WTC11 (cell line): ENCODE results near the gene LAMC2. TPM values are rescaled to one million over a fixed set of nuclear protein-coding genes. Genes with fewer than 3 reads are reported as not detected.

Experiments used
- ATAC-seq: fragments of 200-7000 bp; cut with Tn5 transposase; 2 replicates; pipeline ENCODE4 v1.10.0; 2021; ENCODE audit warnings: mild to moderate bottlenecking, moderate library complexity
- CTCF ChIA-PET: fragments of 300-600 bp; sonication (Branson Sonifier 250); formaldehyde crosslinking; loops from one replicate; lab custom pipeline; 2021; ENCODE audit warnings: antibody characterized with exemption; lab: Charles Lee
- POLR2A ChIA-PET: fragments of 350-600 bp; sonication (Branson Sonifier 250); formaldehyde crosslinking; loops from one replicate; lab custom pipeline; 2021; ENCODE audit warnings: antibody characterized with exemption; lab: Charles Lee
- DNase-seq: peaks from one replicate; pipeline ENCODE4 v3.0.0; 2021; ENCODE audit warnings: low spot score
- H3K27ac Mint-ChIP-seq: 2 replicates; pipeline ENCODE4 v1.8.0; 2021; ENCODE audit warnings: mixed read lengths
- H3K27me3 Mint-ChIP-seq: 2 replicates; pipeline ENCODE4 v1.8.0; 2021; ENCODE audit warnings: low read depth, mild to moderate bottlenecking, moderate library complexity, mixed read lengths
- H3K36me3 Mint-ChIP-seq: 2 replicates; pipeline ENCODE4 v1.8.0; 2021; ENCODE audit warnings: mixed read lengths
- H3K4me1 Mint-ChIP-seq: 2 replicates; pipeline ENCODE4 v1.8.0; 2022; ENCODE audit warnings: mixed read lengths
- H3K4me3 Mint-ChIP-seq: 2 replicates; pipeline ENCODE4 v1.8.0; 2021; ENCODE audit warnings: mild to moderate bottlenecking, moderate library complexity, mixed read lengths
- H3K9me3 Mint-ChIP-seq: 2 replicates; pipeline ENCODE4 v1.8.0; 2021; ENCODE audit warnings: mixed read lengths
- AFF4 ChIP-seq: sonication (generic); formaldehyde crosslinking; IDR thresholded peaks from 2 replicates; pipeline ENCODE4 v1.8.1; 2023; ENCODE audit warnings: mild to moderate bottlenecking, missing genetic modification reagents, borderline replicate concordance
- AR ChIP-seq: fragments of 250-450 bp; sonication (Bioruptor Pico); IDR thresholded peaks from 2 replicates; pipeline ENCODE4 v1.9.0; 2021; ENCODE audit warnings: mild to moderate bottlenecking
- ATF1 ChIP-seq: sonication (generic); formaldehyde crosslinking; IDR thresholded peaks from 2 replicates; pipeline ENCODE4 v1.8.1; 2023; ENCODE audit warnings: mild to moderate bottlenecking, moderate library complexity, missing genetic modification reagents
- CREM ChIP-seq: sonication (generic); formaldehyde crosslinking; IDR thresholded peaks from 2 replicates; pipeline ENCODE4 v1.8.1; 2022; ENCODE audit warnings: mild to moderate bottlenecking, missing genetic modification reagents, moderate library complexity
- ESRRA ChIP-seq: sonication (generic); formaldehyde crosslinking; IDR thresholded peaks from 2 replicates; pipeline ENCODE4 v1.8.1; 2022; ENCODE audit warnings: mild to moderate bottlenecking, missing genetic modification reagents, borderline replicate concordance
- FOXP1 ChIP-seq: sonication (generic); formaldehyde crosslinking; IDR thresholded peaks from 2 replicates; pipeline ENCODE4 v1.8.0; 2022; ENCODE audit warnings: missing genetic modification reagents, mild to moderate bottlenecking, moderate library complexity, borderline replicate concordance
- GRHL2 ChIP-seq: fragments of 250-450 bp; sonication (Bioruptor Pico); IDR thresholded peaks from 2 replicates; pipeline ENCODE4 v1.8.0; 2022; ENCODE audit warnings: mild to moderate bottlenecking, moderate library complexity; ENCODE audit not compliant: insufficient replicate concordance, severe bottlenecking
- MAX ChIP-seq: sonication (generic); formaldehyde crosslinking; IDR thresholded peaks from 2 replicates; pipeline ENCODE4 v1.8.0; 2022; ENCODE audit warnings: mild to moderate bottlenecking, missing genetic modification reagents
- MYBL2 ChIP-seq: sonication (generic); formaldehyde crosslinking; IDR thresholded peaks from 2 replicates; pipeline ENCODE4 v1.8.1; 2023; ENCODE audit warnings: mild to moderate bottlenecking, moderate library complexity, missing genetic modification reagents
- NR3C1 ChIP-seq: sonication (generic); formaldehyde crosslinking; conservative IDR thresholded peaks from 2 replicates; pipeline ENCODE4 v1.8.1; 2023; ENCODE audit warnings: low read depth, mild to moderate bottlenecking, missing genetic modification reagents
- TP53 ChIP-seq: sonication (generic); formaldehyde crosslinking; IDR thresholded peaks from 2 replicates; pipeline ENCODE4 v1.8.1; 2023; ENCODE audit warnings: mild to moderate bottlenecking, missing genetic modification reagents
- USF2 ChIP-seq: sonication (generic); formaldehyde crosslinking; IDR thresholded peaks from 2 replicates; pipeline ENCODE4 v1.8.1; 2023; ENCODE audit warnings: mild to moderate bottlenecking, missing genetic modification reagents, moderate library complexity
- ZNF219 ChIP-seq: sonication (generic); formaldehyde crosslinking; IDR thresholded peaks from 2 replicates; pipeline ENCODE4 v1.8.0; 2023; ENCODE audit warnings: missing genetic modification reagents, mild to moderate bottlenecking, borderline replicate concordance
- ZNF281 ChIP-seq: sonication (generic); formaldehyde crosslinking; IDR thresholded peaks from 2 replicates; pipeline ENCODE4 v1.8.0; 2023; ENCODE audit warnings: mild to moderate bottlenecking, missing genetic modification reagents
- total RNA-seq: library from RNA; stranded (reverse); gene quantifications from 3 replicates; pipeline ENCODE4 v1.2.3, GENCODE V29; 2021
- TF ChIP-seq, protein P1 (sequence below): fragments of 200-600 bp; IDR thresholded peaks from 2 replicates; pipeline ENCODE4 v1.8.0; 2022; ENCODE audit warnings: antibody characterized with exemption
- TF ChIP-seq, protein P2 (sequence below): fragments of 250-450 bp; sonication (Bioruptor Pico); IDR thresholded peaks from 2 replicates; pipeline ENCODE4 v1.9.0; 2021; ENCODE audit warnings: mild to moderate bottlenecking
- TF ChIP-seq, protein P3 (sequence below): sonication (generic); formaldehyde crosslinking; IDR thresholded peaks from 2 replicates; pipeline ENCODE4 v1.8.0; 2022; ENCODE audit warnings: mild to moderate bottlenecking, missing genetic modification reagents

Gene LAMC2
- total RNA-seq, 1 experiment from 2014 or later = 7.9 TPM

GRCh38 chr1:183205196-183205781 is 19.2 kb downstream of the LAMC2 start:
- DNase-seq (no peak), ATAC-seq (no peak)
- POLR2A ChIA-PET = no interaction called here
- CTCF ChIA-PET = interaction anchor here (0.9 to 2.5 kb wide), 3 partner anchors 19 to 29 kb away, joined by 4 to 10 read pairs (median 5); partner anchors contain the start of gene LAMC2
- H3K27ac Mint-ChIP-seq = no peak overlapping the region
- no peak for TF ChIP-seq ESRRA (CRISPR knock-in tag)
- no peak for TF ChIP-seq ATF1
- TF ChIP-seq CREM (CRISPR knock-in tag) = no peak
- H3K4me1 Mint-ChIP-seq = peaks cover 5% of the 10 kb centered on the region; the same call in 1 of the 2 replicates
- no peaks in the 10 kb centered on the region for H3K27me3 Mint-ChIP-seq
- H3K4me3 Mint-ChIP-seq = no peak overlapping the region
- no peaks in the 10 kb centered on the region for H3K36me3 Mint-ChIP-seq
- no peaks in the 10 kb centered on the region for H3K9me3 Mint-ChIP-seq

- Mint-ChIP-seq H3K9me3 (no peaks in the 10 kb centered on the region), H3K27me3 (no peaks in the 10 kb centered on the region), H3K4me1 (peaks cover 3% of the 10 kb centered on the region; the same call in 1 of the 2 replicates), H3K36me3 (no peaks in the 10 kb centered on the region), H3K27ac (no peak overlapping the region), H3K4me3 (no peak overlapping the region)
- no peak for ATAC-seq
- ChIA-PET CTCF (interaction anchor here (0.9 to 1.5 kb wide), 2 partner anchors 20 to 28 kb away, joined by 4 to 5 read pairs; partner anchors contain the start of gene LAMC2), POLR2A (no interaction called here)
- no peak for DNase-seq
- TF ChIP-seq NR3C1 (CRISPR knock-in tag) (no peak), USF2 (CRISPR knock-in tag) (no peak), FOXP1 (CRISPR knock-in tag) (no peak), ZNF219 (no peak), TP53 (CRISPR knock-in tag) (no peak), AFF4 (CRISPR knock-in tag) (no peak), GRHL2 (CRISPR knock-in tag) (no peak), MAX (CRISPR knock-in tag) (no peak), MYBL2 (CRISPR knock-in tag) (no peak), AR (CRISPR knock-in tag) (no peak), ZNF281 (CRISPR knock-in tag) (no peak)
- TF ChIP-seq, protein P1, sequence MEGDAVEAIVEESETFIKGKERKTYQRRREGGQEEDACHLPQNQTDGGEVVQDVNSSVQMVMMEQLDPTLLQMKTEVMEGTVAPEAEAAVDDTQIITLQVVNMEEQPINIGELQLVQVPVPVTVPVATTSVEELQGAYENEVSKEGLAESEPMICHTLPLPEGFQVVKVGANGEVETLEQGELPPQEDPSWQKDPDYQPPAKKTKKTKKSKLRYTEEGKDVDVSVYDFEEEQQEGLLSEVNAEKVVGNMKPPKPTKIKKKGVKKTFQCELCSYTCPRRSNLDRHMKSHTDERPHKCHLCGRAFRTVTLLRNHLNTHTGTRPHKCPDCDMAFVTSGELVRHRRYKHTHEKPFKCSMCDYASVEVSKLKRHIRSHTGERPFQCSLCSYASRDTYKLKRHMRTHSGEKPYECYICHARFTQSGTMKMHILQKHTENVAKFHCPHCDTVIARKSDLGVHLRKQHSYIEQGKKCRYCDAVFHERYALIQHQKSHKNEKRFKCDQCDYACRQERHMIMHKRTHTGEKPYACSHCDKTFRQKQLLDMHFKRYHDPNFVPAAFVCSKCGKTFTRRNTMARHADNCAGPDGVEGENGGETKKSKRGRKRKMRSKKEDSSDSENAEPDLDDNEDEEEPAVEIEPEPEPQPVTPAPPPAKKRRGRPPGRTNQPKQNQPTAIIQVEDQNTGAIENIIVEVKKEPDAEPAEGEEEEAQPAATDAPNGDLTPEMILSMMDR = no peak
- TF ChIP-seq, protein P2, sequence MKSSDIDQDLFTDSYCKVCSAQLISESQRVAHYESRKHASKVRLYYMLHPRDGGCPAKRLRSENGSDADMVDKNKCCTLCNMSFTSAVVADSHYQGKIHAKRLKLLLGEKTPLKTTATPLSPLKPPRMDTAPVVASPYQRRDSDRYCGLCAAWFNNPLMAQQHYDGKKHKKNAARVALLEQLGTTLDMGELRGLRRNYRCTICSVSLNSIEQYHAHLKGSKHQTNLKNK = no peak
- TF ChIP-seq, protein P3, sequence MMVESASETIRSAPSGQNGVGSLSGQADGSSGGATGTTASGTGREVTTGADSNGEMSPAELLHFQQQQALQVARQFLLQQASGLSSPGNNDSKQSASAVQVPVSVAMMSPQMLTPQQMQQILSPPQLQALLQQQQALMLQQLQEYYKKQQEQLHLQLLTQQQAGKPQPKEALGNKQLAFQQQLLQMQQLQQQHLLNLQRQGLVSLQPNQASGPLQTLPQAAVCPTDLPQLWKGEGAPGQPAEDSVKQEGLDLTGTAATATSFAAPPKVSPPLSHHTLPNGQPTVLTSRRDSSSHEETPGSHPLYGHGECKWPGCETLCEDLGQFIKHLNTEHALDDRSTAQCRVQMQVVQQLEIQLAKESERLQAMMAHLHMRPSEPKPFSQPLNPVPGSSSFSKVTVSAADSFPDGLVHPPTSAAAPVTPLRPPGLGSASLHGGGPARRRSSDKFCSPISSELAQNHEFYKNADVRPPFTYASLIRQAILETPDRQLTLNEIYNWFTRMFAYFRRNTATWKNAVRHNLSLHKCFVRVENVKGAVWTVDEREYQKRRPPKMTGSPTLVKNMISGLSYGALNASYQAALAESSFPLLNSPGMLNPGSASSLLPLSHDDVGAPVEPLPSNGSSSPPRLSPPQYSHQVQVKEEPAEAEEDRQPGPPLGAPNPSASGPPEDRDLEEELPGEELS (CRISPR knock-in tag) = no peak
These were observed 20.6 kb downstream of the LAMC2 start for GRCh38 chr1:183206538-183207122.
